K562 (cell line): ENCODE data around the gene SLC6A6. TPM values are rescaled to one million over a fixed set of nuclear protein-coding genes. Genes with fewer than 3 reads are reported as not detected.

Source experiments
- ATF4 ChIP-seq: fragments of 450-650 bp; formaldehyde crosslinking; IDR thresholded peaks from 2 replicates; pipeline ENCODE4 v1.4.0; 2022; ENCODE audit warnings: mild to moderate bottlenecking, moderate library complexity
- CCAR2 ChIP-seq: fragments of 200-400 bp; formaldehyde crosslinking; IDR thresholded peaks from 2 replicates; pipeline ENCODE4 v1.6.1; 2017; ENCODE audit warnings: mild to moderate bottlenecking, low read depth, low read length
- DEAF1 ChIP-seq: fragments of 450-650 bp; formaldehyde crosslinking; IDR thresholded peaks from 2 replicates; pipeline ENCODE4 v1.4.0; 2020; ENCODE audit warnings: mild to moderate bottlenecking, moderate library complexity
- DLX4 ChIP-seq: fragments of 250-450 bp; sonication (Bioruptor Pico); IDR thresholded peaks from 2 replicates; pipeline ENCODE4 v1.6.1; 2021; ENCODE audit warnings: mild to moderate bottlenecking
- DMBX1 ChIP-seq: fragments of 250-450 bp; sonication (Bioruptor Pico); IDR thresholded peaks from 2 replicates; pipeline ENCODE4 v1.8.0; 2022; ENCODE audit warnings: inconsistent platforms, mild to moderate bottlenecking, moderate library complexity, borderline replicate concordance
- HOXB6 ChIP-seq: fragments of 250-450 bp; sonication (Bioruptor Pico); IDR thresholded peaks from 2 replicates; pipeline ENCODE4 v1.5.1; 2022; ENCODE audit warnings: mild to moderate bottlenecking, borderline replicate concordance
- IRF9 ChIP-seq: fragments of 450-650 bp; IDR thresholded peaks from 2 replicates; pipeline ENCODE4 v1.6.1; 2016; ENCODE audit warnings: missing biosample characterization, missing genetic modification characterization
- KLF6 ChIP-seq: fragments of 250-450 bp; sonication (Bioruptor Pico); IDR thresholded peaks from 2 replicates; pipeline ENCODE4 v1.4.0; 2020; ENCODE audit warnings: mild to moderate bottlenecking, moderate library complexity, borderline replicate concordance
- LARP7 ChIP-seq: fragments of 450-650 bp; IDR thresholded peaks from 2 replicates; pipeline ENCODE4 v1.6.1; 2016
- MED1 ChIP-seq: sonication (generic); formaldehyde crosslinking; IDR thresholded peaks from 2 replicates; pipeline ENCODE4 v1.8.1; 2023; ENCODE audit warnings: missing genetic modification reagents, borderline replicate concordance
- NFIC ChIP-seq: fragments of 450-650 bp; IDR thresholded peaks from 2 replicates; pipeline ENCODE4 v1.6.1; 2017; ENCODE audit warnings: mild to moderate bottlenecking, inconsistent platforms
- TEAD4 ChIP-seq, 2 experiments: sonication (generic) in 1 of 2; formaldehyde crosslinking in 1 of 2; IDR thresholded peaks; 2 replicates each; pipeline versions ENCODE4 v1.6.1 to v1.8.0; 2012 to 2022; ENCODE audit warnings: borderline replicate concordance in 1 of 2, inconsistent platforms in 1 of 2, low read length in 1 of 2, mild to moderate bottlenecking in 1 of 2, missing genetic modification reagents in 1 of 2
- THAP7 ChIP-seq: fragments of 250-450 bp; sonication (Bioruptor Pico); IDR thresholded peaks from 2 replicates; pipeline ENCODE4 v1.5.0; 2021
- TSC22D4 ChIP-seq: fragments of 450-650 bp; IDR thresholded peaks from 2 replicates; pipeline ENCODE4 v1.6.1; 2016; ENCODE audit warnings: missing genetic modification characterization, missing biosample characterization, control low read depth
- U2AF2 ChIP-seq: fragments of 200-400 bp; formaldehyde crosslinking; optimal IDR thresholded peaks from 2 replicates; pipeline ENCODE3; 2017; ENCODE audit warnings: low read depth, mild to moderate bottlenecking, low read length
- UBTF ChIP-seq, 2 experiments: IDR thresholded peaks; 2 replicates each; pipeline ENCODE4 v1.6.1; 2012; ENCODE audit warnings: improper control_type of control experiment in 2 of 2, low read depth in 2 of 2, low read length in 2 of 2, borderline replicate concordance in 1 of 2
- XRCC3 ChIP-seq: fragments of 450-650 bp; IDR thresholded peaks from 2 replicates; pipeline ENCODE4 v1.6.1; 2017; ENCODE audit warnings: mild to moderate bottlenecking, moderate library complexity
- YBX1 ChIP-seq: fragments of 450-650 bp; IDR thresholded peaks from 2 replicates; pipeline ENCODE4 v1.7.1; 2016; ENCODE audit warnings: mild to moderate bottlenecking
- ZFP1 ChIP-seq: fragments of 450-650 bp; formaldehyde crosslinking; IDR thresholded peaks from 2 replicates; pipeline ENCODE4 v1.4.0; 2020; ENCODE audit warnings: mild to moderate bottlenecking, mixed read lengths
- ZNF224 ChIP-seq: sonication (generic); formaldehyde crosslinking; IDR thresholded peaks from 2 replicates; pipeline ENCODE4 v1.8.0; 2022; ENCODE audit warnings: mild to moderate bottlenecking, missing genetic modification reagents
- ZNF316 ChIP-seq: fragments of 450-650 bp; IDR thresholded peaks from 2 replicates; pipeline ENCODE4 v1.6.1; 2016
- ZNF77 ChIP-seq: fragments of 250-450 bp; sonication (Bioruptor Pico); IDR thresholded peaks from 2 replicates; pipeline ENCODE4 v1.5.0; 2020
- ZNF830 ChIP-seq: fragments of 250-450 bp; sonication (Bioruptor Pico); IDR thresholded peaks from 2 replicates; pipeline ENCODE4 v1.5.0; 2021; ENCODE audit warnings: mild to moderate bottlenecking
- polyA plus RNA-seq, 8 experiments: library from polyadenylated mRNA; depleted of rRNA in 4 of 8; stranded (reverse) in 5 of 8; unstranded in 3 of 8; fragments of >200 nt; fragmentation: Nextera tagmentation in 2 of 8; fragmentation: Illumina TruSeq in 1 of 8; extraction: Ambion mirVana in 2 of 8; extraction: Trizol in 1 of 8; gene quantifications; 2 replicates each; pipeline versions ENCODE4 v1.2.1 to v1.2.3, GENCODE V29; 2011 to 2014; ENCODE audit warnings: inconsistent platforms in 1 of 8, missing spikeins in 1 of 8
- total RNA-seq, 7 experiments: library from RNA; depleted of rRNA in 6 of 7; stranded (reverse); fragments of >200 nt in 6 of 7; fragmentation: Illumina TruSeq in 2 of 7; extraction: Trizol in 2 of 7; gene quantifications; 2 replicates each; pipeline versions ENCODE4 v1.2.1 to v1.2.3, GENCODE V29; 2011 to 2021; ENCODE audit warnings: low replicate concordance in 1 of 7

SLC6A6 gene
- total and polyA plus RNA-seq, 9 of the 15 experiments (the other 6 are each of a cell fraction or from before 2014, with no cell fraction given): 12.3 to 203 (median 93.2) TPM

GRCh38 chr3:14439501-14440167 is 37.2 kb downstream of the SLC6A6 start (continued):
- TF ChIP-seq ATF4 (no peak), U2AF2 (no peak), HOXB6 (no peak), XRCC3 (no peak), TEAD4 (IDR thresholded peaks at IDR 0.05; ENCODE audit: low read length) (no peak), TEAD4 (CRISPR knock-in tag; IDR thresholded peaks at IDR 0.05; ENCODE audit: borderline replicate concordance) (no peak), ZFP1 (CRISPR knock-in tag) (no peak), DMBX1 (CRISPR knock-in tag) (no peak), IRF9 (no peak), TSC22D4 (no peak), UBTF (IDR thresholded peaks at IDR 0.05; ENCODE audit: borderline replicate concordance in 1 of 2, low read depth in 2 of 2, low read length in 2 of 2) (no peak), THAP7 (CRISPR knock-in tag) (no peak), NFIC (peak; percentile 97), YBX1 (no peak), DEAF1 (no peak), ZNF830 (CRISPR knock-in tag) (no peak), LARP7 (no peak), ZNF77 (CRISPR knock-in tag) (no peak), ZNF224 (CRISPR knock-in tag) (no peak), ZNF316 (no peak), DLX4 (CRISPR knock-in tag) (no peak), KLF6 (CRISPR knock-in tag) (no peak), CCAR2 (no peak), MED1 (CRISPR knock-in tag) (no peak)
